Activated T-helper 1 cell treated with anti-CD3 and anti-CD28 coated beads, Interleukin-2, amount 50 U/mL, for 16 hours (primary cell): ENCODE results near the gene KIAA0753.

Experiments used
- DNase-seq, 2 donors: peaks; one replicate each; pipeline ENCODE4 v3.0.0-alpha.2; 2020; ENCODE audit warnings: low read depth in 1 of 2, low spot score in 1 of 2

The KIAA0753 gene

GRCh38 chr17:6548578-6549330, 91.8 kb downstream of the KIAA0753 start:
- DNase-seq, result no peak

GRCh38 chr17:6548034-6548433, 92.5 kb downstream of the KIAA0753 start:
- DNase-seq, result no peak

DNA sequence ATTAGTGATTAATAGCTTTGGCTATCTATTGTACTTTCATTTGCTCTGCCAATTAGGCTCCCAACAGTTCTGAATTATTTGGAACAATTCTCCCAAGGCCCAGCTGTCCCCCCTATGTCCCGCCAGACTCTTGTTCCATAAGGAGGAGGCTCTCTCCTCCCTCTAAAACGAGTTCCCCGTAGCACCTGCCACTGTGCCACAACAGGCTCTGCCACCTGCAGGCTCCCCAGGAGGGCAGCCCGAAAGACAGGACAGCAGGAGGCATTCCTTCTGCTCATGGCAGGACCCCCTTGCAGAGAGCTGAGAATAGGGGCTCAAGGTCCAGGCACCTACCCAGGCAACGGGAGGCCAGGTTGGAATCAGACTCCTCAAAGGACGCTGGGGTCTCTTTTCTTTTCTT, 93.2 kb downstream of the KIAA0753 start:
- DNase-seq, result no peak

GRCh38 chr17:6546069-6546718, 94.3 kb downstream of the KIAA0753 start:
- DNase-seq, result no peak

GRCh38 chr17:6545291-6545690, 95.2 kb downstream of the KIAA0753 start:
- DNase-seq, result no peak

- DNase-seq, result no peak
Observed at GRCh38 chr17:6544011-6544370, 96.5 kb downstream of the KIAA0753 start.

DNA sequence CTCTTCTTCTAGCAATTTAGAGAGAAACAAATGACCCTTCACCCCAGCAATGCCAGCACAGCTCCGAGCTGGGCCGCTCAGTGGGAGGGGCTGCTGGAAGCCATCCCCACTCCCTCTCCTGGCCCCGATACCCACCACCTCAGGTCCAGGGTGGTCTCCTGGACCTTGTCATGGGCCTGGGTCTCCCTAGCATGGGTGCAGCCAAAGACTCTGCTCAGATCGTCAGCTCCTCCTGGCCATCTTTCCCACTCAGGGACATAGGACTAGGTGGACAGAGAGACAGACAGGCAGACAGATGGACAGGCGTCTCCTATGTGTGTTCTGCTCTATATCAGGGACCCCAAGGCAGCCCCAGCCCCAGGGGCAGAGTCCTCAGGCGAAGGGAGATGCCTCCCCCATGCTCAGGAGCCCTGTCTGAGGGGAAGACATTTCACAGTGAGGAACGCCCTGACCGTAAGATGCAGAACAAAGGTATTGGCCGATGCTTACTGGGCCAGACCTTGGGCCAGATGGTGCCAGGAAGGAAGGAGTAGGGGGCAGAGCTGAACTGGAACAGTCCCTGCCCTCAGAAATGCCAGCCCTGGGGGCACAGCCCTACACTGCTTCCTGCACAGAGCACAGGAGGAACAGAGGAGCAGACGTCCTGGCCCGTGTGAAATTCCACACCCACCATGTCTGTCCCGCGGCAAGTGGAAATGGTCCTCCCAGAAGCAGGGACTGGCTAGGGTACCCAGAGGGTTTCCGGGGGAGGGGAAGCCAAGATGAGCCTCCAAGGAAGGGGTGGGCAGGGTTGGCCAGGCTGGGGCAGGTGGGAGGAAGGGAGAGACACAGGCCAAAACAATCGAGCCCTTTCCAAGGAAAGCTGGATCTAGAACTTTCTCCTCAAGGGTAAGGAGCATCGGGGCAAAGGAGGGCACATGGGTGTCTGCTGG, 97.2 kb downstream of the KIAA0753 start:
- no peak for DNase-seq

DNA sequence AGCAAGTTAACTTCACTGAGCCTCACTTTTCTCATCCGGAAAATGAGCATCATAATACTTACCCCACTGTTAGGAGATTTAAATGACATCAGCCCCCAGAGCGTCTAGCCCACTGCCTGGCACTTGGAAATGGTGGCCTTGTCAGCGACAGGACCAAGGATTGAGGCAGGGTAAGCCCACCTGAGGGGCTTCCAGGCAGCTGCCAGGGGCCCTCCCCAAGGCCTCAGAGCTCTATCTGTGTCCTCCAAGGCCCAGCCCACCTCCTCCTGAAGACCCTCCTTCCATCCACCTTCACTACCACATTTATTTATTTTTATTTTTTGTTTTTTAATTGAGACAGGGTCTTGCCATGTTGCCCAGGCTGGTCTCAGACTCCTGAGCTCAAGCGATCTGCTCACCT, 97.9 kb downstream of the KIAA0753 start:
- no peak for DNase-seq

DNA sequence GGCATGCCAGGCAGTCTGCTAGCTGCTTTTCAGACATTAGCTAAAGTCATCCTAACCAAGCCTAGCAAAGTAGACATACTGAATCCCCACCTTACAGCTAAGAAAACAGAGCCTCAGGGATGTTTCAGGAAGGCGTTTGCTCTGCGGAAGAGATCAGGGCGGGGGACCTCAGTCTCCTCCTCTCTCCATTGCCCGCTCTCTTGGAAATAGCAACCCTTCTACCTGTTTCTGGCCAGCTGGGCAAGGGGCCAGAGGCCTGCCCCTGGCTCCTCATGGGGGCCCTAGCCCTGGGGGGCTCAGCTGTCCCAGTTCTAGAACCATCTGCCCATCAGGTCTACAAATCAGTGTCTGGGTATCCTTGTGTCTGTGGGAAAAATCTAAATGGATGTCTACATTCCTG, 98.6 kb downstream of the KIAA0753 start:
- no peak for DNase-seq

GRCh38 chr17:6539871-6540270, 100.6 kb downstream of the KIAA0753 start:
- no peak for DNase-seq

GRCh38 chr17:6536566-6537065, 103.9 kb downstream of the KIAA0753 start:
- DNase-seq, result no peak

DNA sequence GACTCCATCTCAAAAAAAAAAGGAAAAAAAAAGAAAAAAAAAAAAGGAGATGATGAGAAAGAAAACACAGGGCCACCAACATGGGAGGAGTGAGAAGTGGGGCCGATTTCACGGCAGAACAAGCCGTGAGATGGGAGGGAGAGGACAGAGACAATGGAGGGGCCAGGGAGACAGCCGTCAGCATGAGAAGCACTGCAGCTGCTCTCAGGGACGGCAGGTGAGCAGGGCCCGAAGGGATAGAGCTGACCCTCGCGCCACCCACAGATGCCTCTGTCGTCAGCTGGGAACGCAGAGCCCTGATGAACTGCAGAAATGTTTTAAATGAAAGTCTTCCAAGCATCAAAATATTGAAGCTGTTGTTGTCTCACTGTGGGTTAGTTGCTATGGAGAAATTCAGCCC, 104.5 kb downstream of the KIAA0753 start:
- DNase-seq, result no peak

DNA sequence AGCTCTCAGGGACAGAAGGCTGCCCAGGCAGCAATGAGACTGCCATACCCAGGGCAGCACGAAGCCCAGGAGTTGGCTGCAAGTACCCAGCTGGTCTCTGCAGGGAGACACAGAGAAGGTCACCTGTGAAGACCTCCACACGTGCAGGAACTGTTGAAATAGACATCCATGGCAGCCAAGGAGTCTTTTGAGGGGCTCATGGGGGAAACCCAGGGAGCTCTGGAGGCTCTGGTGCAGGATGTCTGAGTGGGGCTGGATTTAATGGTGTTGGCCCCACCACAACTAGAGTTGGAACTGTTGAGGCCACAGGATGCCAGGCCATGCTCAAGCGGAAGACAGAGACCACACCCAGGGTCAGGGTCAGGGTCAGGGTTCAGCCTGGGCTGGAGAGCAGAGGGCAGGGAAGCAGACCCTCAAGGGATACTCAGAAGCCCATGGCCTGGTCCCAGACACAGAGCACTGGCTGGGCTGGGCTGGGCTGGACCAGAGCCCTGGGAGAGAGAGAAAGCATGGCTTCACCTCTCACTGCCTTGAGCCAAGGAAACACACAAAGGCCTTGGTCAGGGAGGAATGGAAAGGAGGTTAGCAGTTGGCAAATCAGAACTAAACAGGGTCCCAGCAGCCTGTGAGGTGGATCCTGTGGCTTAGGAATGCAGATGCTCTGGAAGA, 105.5 kb downstream of the KIAA0753 start:
- no peak for DNase-seq

DNA sequence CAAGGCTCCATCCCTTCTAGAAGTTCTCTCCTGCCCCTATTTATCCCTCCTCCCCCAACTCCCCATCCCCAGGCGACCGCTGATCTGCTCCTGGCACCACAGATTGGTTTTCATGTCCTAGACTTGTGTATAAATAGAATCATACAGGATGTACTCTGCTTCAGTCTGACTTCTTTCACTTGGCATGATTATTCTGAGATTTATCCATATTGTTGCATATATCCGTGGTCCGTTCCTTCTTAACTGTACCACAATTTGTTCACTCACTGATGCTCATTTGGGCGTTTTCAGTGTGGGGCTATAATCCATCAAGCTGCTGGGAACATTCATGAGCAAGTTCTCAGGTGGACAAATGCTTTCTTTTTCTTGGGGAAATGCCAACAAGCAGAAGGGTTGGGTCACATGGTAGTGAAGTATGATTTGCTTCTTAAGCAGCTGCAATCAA, 108.0 kb downstream of the KIAA0753 start:
- no peak for DNase-seq

DNA sequence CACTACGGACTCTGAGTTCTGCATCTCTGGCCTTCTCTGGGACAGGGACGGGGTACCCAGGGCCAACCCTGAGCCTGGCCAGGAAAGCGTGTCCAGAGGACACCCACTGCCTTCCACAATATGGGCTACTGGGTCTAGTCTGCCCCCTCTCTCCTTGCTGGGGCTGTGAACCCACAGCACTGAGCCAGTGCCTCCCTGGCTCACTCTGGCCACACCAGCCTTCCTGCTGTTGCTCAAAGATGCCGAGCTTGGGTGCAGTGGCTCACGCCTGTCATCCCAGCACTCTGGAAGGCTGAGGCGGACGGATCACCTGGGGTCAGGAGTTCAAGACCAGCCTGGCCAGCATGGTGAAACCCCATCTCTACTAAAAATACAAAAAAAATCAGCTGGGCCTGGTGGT, 108.9 kb downstream of the KIAA0753 start:
- DNase-seq, result no peak

GRCh38 chr17:6530324-6530920, 110.1 kb downstream of the KIAA0753 start:
- no peak for DNase-seq

GRCh38 chr17:6528557-6528956, 112.0 kb downstream of the KIAA0753 start:
- DNase-seq, result no peak
